ENCODE results near the gene SBF2.

DNA sequence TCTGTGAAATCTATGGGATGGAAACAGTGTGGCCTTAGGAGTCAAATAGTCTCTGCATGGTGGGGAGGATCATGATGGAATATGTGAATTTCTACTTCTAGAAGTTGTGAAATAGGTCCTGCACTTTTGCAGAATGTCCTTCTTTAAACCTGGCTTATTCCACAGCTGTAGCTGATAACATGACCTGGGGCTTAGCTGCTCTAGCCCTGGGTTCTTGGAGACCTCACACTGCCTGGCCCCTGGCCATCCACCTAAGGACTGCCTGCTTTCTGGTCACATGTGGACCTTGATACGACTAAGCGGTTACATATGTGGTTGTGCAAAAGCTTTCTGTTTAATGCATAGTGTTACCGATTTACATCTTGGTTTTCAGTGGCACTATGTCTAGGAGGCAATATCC is 541.9 kb downstream of the SBF2 start:
- TF ChIP-seq CTCF (optimal IDR thresholded peaks at IDR 0.05 in 1 of 3, IDR thresholded peaks at IDR 0.05 in 1 of 3, conservative IDR thresholded peaks at IDR 0.05 in 1 of 3; ENCODE audit: extremely low read depth in 1 of 3, insufficient read depth in 2 of 3, low read length in 3 of 3) (no peak), EZH2 (IDR thresholded peaks at IDR 0.05; ENCODE audit: low read length) (no peak)

Measured in keratinocyte (primary cell).